ENCODE data around the gene RNF187. TPM values are rescaled to one million over a fixed set of nuclear protein-coding genes. Genes with fewer than 3 reads are reported as not detected.
A peak's percentile ranks its signal among the peaks of the same experiment; 100 is the strongest.

The RNF187 gene
- total RNA-seq, 2 donors from 2014 or later = 78.4 to 88.2 TPM

GRCh38 chr1:228478326-228478725 is 8.9 kb upstream of the RNF187 start:
- intact Hi-C loops (cut with DNase I) = no loop called here
- DNase-seq (no peak), ATAC-seq (no peak)

GRCh38 chr1:228478912-228479711 is 8.1 kb upstream of the RNF187 start:
- intact Hi-C loops (cut with DNase I) = no loop called here
- ATAC-seq (peak; percentile 38 to 55), DNase-seq (no peak)

- DNase-seq (no peak), ATAC-seq (no peak)
- intact Hi-C loops (cut with DNase I) = no loop called here
These were observed 3.4 kb upstream of the RNF187 start for GRCh38 chr1:228483789-228484188.

DNA sequence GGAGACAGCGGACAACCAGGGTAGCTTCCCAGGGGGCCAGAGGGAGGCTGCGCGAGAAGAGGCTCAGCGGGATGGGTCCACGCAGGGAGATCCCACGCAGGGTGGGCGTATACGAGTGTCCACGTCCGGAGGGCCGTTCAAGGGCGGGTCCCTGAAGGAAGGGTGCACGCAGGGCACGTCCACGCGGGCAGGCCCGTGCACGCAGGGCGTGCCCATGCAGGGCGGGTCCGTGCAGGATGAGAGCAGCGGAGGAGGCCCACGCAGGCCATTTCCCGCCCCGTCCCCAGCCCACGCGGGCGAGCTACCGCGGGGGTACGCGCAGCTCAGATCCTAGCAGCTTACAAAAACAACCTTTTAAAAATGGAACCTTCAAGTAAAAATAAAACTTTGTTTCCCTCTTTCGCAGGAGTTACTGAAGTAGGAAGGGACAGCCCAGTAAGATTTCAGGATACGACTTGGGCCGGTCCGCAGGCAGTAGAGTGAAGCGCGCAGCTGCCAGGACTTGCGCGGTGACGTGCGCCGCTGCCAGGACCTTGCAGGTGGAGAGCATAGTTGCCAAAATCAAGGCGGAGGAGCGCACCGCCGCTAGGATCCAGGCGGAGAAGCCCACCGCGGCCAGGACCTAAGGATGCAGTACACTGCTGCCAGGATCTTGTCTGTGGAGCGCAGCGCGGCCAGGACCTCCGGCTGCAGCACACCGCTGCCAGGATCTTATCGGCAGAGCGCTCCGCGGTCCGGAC is 416 bp upstream of the RNF187 start:
- intact Hi-C loops (cut with DNase I) = no loop called here
- DNase-seq = peak; percentile 85
- peak; percentile 87 to 92 for ATAC-seq

DNA sequence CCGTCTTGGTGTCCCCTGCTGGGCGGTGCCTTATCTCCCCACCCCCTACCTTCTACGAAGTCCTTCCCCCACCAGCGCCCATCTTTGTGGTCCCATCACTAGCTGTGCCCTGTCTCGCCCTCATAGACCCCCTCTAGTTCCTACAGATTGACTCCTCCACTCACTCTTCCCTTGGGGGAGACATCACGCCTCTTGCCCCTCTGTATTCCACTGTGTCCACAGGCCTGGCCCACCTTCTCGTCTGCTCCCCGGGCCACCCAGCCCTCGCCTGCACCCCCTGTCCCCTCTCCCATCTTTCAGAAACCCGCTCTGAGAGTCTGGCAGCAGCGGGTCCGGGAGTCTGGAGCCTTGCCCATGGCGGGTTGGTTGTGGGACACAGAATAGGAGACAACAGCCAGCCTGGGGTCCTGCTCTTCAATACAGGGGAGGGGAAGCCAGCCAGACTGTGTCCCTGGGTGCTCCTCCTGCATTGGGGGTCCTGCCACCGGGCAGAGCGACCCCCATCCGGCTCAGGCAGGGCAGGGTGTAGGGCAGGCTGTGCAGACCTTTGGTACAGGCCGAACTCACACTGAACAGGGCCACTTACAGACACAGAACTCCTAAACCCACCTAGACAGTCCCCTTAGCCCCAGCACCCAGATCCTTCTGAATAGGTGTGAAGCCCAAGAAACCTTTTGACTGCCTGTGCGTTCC is 1.1 kb downstream of the RNF187 start:
- intact Hi-C loops (cut with DNase I) = no loop called here

DNA sequence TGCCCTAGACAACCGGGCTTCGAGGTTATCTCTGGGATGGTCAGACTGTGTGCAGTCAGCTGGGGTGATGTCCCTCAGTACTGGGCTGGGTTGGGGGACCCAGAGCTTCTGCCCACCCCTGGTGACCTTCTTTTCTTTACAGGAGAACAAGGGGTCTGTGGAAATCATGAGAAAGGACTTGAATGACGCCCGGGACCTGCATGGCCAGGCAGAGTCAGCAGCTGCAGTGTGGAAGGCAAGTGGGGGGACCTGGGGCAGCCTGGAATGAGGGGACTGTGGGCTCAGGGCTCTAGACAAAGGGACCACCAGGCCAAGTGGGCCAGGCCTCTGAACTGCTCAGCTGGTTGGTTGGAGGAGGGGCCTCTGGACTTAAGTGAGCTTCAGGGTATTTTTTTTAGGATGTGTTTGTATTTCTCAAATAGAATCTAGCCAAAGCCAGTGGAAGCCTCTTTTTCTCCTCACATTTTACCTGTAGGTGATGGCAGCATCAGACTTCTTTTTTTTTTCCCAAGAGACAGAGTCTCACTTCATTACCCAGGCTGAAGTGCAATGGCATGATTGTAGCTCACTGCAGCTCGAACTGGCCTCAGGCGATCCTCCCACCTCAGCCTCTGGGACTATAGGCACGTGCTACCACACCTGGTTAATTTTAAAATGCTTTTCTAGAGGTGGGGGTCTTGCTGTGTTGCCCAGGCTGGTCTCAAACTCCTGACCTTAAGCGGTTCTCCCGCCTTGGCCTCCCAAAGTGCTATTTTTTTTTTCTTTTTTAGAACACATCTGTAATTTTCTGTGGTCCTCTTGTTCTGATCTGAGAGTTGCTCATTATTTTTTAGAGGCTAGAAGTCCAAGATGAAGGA is 1.9 kb downstream of the RNF187 start:
- intact Hi-C loops (cut with DNase I) = no loop called here
- no peak for ATAC-seq

More for the DNA sequence above, 1.1 kb downstream of the RNF187 start:
- no peak for ATAC-seq
- DNase-seq = no peak

GRCh38 chr1:228490120-228491078 is 3.2 kb downstream of the RNF187 start:
- ATAC-seq (peak; percentile 6 to 16), DNase-seq (peak; percentile 41)
- intact Hi-C loops (cut with DNase I) = no loop called here

More for the DNA sequence above, 1.9 kb downstream of the RNF187 start:
- DNase-seq = no peak

DNA sequence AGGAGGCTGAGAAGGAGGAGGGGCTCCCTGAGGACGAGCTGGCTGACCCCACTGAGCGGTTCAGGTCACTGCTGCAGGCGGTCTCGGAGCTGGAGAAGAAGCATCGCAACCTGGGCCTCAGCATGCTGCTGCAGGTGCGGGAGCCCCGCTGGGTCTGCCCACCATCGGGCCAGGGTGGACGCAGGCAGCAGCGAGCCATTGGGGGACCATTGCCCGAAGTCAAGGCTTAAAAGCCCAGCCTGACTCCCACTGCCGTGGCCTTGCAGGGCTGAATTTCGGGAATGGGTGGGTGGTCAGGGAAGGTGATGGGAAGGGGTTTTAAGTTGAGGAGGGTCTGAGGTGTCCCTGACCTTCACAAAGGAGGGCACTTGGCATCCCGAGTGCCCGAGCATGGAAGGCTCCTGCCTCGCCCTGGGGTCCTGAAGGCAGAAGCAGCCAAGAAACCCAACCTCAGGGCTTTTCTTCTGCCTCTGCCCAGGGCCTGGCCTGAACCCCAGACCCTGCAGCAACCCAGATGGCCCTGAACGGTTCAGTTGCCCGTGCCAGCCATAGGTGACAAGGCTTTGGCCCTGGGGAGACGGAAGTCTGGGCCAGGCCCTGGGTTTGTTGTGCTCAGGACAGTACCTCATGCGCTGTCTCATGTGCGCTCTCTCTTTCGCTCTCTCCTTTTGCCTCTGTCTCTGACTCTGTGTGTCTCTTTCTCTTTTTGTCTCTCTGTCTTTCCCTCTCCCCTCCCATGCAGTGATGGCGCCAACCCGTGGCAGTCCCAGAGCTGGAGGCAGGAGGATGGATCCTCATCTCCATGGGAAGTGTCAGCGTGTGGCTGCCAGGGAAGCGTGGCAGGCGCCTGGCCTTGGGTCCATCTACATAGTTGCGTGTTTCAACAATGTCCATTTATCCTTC is 6.2 kb downstream of the RNF187 start:
- no peak for DNase-seq
- intact Hi-C loops (cut with DNase I) = no loop called here
- ATAC-seq = no peak

DNA sequence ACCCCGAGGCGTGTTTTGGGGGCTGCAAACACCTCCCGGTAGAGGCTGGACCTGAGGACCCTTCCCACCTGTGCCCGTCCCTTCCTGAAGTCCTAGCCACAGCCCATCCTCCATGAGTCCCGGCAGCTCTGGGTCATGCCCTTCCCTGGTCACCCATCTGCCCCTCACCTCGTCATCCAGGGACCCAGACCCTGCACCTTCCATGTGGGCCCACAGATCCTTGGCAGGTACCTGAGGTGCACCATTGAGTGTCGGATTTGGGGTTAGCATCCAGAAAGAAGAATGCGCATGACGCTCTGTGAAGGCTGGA is 6.8 kb downstream of the RNF187 start:
- intact Hi-C loops (cut with DNase I) = no loop called here
- ATAC-seq (no peak), DNase-seq (no peak)

- DNase-seq (no peak), ATAC-seq (no peak)
- intact Hi-C loops (cut with DNase I) = no loop called here
These were observed 7.2 kb downstream of the RNF187 start for GRCh38 chr1:228494391-228494790.

- intact Hi-C loops (cut with DNase I) = no loop called here
- no peak for ATAC-seq
- no peak for DNase-seq
These were observed 8.0 kb downstream of the RNF187 start for GRCh38 chr1:228494970-228495853.

DNA sequence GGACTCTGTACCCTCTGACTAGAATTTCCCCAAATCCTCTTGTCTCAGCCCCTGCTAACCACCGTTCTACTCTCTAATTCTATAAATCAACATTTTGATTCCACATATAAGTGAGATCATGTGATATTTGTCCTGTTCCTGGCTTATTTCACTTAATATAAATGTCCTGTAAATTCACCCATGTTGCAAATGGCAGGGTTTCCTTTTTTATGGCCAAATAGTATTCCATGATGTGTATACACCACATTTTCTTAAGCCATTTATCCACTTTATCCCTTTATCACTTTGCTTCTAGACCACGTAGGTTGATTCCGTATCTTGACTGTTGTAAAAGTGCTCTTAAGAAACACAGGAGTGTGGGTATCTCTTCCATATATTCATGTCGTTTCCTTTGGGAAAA is 8.9 kb downstream of the RNF187 start:
- ATAC-seq (no peak), DNase-seq (no peak)
- intact Hi-C loops (cut with DNase I) = no loop called here

DNA sequence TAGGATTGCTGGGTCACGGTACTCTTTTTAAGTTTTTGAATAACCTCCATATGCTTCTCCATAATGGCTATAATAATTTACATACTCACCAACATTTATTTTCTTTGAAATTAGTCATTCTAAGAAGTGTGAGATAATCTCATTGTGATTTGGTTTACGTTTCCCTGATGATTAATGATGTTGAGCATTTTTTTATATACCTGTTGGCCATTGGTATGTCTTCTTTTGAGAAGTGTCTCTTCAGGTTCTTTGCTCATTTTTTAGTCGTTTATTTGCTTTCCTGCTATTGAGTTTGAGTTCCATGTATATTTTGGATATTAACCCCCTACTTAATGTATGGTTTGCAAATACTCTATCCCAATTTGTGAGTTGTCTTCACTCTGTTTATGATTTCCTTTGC is 9.3 kb downstream of the RNF187 start:
- ATAC-seq (no peak), DNase-seq (no peak)
- intact Hi-C loops (cut with DNase I) = no loop called here

GRCh38 chr1:228497206-228497605 is 10.0 kb downstream of the RNF187 start:
- ATAC-seq (no peak), DNase-seq (no peak)
- intact Hi-C loops (cut with DNase I) = no loop called here

DNA sequence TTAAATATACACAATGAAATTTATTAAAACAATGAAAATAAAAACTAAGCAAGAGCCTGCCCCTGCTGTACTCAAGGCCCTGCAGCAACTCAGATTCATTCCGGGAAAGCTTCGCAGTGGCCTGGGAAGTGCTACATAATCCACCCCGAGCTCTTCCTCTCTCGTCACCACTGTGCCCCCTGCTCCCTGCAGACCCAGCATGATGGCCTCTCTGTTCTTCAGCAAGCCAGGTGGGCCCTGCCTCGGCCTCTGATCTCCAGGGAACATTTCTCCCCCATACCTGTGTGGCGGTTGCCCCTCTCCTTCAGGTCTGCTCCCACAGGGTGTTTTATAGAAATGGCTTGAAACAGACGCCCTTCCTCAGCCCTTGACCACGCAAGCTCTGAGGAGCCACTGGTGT is 10.6 kb downstream of the RNF187 start:
- DNase-seq (no peak), ATAC-seq (no peak)
- intact Hi-C loops (cut with DNase I) = no loop called here

GRCh38 chr1:228500143-228500734 is 13.1 kb downstream of the RNF187 start:
- DNase-seq (no peak), ATAC-seq (no peak)
- intact Hi-C loops (cut with DNase I) = no loop called here
